ENCODE results near the gene NPAS3.

NPAS3 gene

DNA sequence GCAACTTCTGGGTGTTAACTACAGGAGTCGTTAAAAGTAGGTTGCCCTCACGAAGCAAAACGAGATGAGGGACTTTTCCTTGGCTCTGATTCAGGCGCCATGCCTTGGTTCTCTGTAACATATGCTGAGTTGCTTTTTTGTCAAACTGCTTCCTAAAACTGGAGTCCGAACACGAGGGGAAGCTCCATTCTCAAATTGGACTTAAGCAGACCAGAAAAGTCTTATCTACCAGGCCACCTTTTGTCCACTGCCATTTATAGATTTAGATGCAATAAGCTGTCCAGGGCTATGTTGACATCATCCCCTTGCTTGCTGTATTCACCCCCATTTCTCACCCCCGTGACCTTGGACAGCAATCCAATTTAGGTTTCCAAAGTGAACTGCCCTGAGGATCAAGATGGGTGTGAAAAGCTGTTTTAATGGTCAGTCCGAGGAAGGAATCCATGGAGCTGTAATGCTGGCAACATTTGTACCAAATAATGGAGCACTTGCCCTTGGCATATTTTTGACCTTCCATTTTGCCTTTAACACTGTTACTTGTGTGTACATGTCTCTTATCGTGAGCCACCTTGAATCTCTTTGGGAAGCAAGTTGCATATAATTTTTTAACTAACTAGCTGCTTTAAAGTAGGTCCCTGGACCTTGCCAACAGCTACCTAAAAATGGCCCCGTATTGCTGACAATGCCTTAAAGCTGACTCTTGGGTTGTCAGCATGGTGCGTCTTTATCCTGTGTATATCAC is 714.1 kb downstream of the NPAS3 start:
- in situ Hi-C loops (cut with HindIII; ENCODE audit: low sequenced_read_pairs) = no loop called here

DNA sequence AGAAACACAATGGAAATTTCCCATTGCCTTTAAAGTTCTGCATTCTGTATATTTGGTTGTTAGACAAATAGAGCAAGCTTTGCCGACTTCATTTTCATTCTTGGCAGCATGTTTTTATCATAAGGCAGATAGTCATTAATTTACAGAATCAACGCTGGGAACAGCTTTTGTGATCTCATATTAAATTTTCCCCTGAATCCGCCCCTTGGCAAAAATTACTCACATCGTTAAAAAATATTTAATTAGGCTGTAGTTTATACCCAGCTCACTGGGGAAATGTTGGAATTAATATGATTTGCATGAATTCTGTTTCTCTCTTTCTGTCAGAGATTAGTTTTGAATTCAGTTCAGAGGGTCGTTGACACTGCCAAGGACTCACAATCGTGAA is 714.6 kb downstream of the NPAS3 start:
- in situ Hi-C loops (cut with HindIII; ENCODE audit: low sequenced_read_pairs) = no loop called here

DNA sequence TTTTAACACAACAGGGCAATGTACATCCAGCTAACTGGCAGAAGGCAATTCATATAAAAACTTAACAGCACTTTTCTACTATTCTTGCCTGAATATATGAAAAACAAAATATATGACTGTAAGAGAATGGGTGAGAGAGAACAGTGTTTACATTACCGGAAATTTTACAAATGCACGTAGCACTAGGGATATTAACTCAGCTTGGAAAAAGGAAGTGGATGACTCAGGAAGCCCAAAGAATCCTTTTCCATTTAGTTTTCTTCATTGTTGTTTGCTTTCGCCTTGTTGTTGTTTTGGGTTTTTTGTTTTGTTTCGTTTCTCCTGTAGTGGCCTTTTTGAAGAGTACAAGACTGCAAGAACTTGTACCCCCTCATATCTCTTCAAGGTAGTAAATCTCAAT is 716.7 kb downstream of the NPAS3 start:
- in situ Hi-C loops (cut with HindIII; ENCODE audit: low sequenced_read_pairs) = no loop called here

DNA sequence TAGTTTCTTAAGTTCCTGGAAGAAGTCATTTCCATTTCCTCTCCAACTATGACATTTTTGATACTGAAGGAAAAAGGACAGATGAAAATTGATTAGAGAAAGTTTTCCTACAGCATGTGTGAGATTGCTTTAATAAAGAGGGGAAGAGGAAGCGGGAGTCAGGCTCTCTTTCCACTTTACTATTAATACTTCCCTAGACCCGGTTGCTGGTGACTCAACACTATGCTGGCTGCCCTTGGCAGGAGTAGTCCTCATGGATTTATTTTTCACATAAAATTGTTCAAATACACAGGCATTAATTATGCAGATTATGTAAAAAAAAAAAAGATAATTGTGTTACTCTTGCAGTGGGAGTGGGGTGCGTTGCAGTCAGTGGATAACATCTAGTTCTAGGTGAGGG is 718.8 kb downstream of the NPAS3 start:
- in situ Hi-C loops (cut with HindIII; ENCODE audit: low sequenced_read_pairs) = no loop called here

DNA sequence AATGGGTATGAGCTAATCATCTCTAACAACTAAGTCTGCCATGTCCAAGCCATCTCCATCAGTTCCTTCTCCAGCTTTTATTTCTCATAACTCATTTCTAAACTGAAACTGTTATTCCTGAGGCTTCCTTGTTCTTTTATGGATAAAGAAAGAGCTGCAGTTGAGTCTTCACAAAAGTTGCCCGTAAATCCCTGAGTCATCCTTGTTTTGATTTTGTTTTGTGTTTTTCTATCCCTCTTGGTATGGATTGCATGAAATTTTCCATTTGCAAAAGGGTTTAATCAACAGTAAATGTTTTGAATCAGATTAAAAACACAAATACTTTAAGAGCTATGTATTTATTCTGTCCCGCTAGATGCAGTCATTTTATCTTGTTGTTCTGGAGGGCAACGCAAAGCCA is 721.6 kb downstream of the NPAS3 start:
- in situ Hi-C loops (cut with HindIII; ENCODE audit: low sequenced_read_pairs) = no loop called here

DNA sequence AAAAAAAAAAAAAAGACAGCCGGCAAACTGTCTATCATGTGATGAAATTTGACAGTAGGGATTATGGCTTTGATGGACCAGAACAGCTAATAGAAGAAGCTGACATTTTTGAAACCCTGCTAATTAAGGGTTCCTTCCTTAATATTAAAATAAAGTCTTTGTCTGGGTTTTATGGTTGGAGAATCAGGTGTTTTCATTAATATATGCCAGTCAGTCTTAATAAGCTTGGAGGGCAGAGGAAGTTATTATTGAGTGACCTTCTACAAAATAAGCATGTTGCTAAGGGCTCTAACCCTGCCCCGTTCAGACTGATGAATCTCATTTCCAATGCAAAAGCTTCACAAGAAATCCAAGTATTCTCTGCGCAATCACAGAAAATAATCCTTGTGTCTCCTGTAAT is 722.4 kb downstream of the NPAS3 start:
- in situ Hi-C loops (cut with HindIII; ENCODE audit: low sequenced_read_pairs) = no loop called here

DNA sequence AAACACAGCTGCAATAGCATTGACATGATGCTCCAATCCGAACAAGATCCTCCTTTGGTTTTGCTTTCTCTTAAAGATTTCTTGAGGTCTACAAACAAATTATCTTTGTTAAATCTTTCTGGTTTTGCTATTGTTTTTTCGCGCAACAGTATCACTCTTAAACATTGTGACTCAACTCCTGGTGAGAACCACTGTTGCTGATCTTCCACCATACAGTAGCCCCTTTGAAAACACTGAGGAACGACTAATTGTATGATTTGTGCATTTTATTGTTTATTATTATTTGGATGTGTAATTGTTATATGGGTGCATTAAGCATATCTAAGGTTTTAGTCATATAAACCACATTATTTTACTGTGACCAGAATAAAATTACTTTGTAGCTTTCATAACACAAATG is 729.4 kb downstream of the NPAS3 start:
- in situ Hi-C loops (cut with HindIII; ENCODE audit: low sequenced_read_pairs) = no loop called here

DNA sequence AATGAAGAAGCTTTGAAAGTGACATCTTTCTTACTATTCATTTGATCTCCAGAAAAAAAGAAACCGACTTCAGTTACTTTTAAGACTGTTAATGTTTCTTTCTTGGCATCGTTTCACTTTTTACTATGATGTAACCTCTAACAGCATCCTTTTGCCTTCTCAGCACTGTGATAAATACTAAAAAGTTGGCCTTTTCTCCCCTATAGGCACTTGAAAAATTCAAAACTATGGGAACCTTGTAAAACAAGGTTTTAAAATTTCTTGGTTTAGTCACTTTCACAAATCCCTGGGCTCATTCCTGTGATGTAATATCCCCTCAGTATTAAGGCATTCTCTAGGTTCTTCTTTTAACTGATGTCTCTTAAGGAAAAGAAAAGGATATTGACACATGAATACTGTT is 730.4 kb downstream of the NPAS3 start:
- in situ Hi-C loops (cut with HindIII; ENCODE audit: low sequenced_read_pairs) = no loop called here

DNA sequence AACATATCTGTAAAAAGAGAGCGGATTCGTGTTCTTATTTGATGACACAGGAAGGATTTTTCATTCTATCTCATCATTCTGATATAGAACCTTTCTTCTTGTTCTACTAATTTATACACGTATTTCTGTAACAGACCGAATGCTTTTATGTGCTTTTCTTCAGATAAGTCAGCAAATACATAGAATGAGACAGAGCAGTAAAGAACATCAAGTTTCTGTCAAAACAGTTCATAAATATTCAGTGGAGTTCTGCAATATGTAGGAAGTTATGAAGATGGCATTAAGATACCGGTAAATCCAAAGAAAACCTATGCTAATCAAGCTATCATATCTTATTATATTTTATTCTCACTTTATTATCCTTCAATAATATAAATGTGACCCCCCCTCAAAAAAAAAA is 731.6 kb downstream of the NPAS3 start:
- in situ Hi-C loops (cut with HindIII; ENCODE audit: low sequenced_read_pairs) = no loop called here

DNA sequence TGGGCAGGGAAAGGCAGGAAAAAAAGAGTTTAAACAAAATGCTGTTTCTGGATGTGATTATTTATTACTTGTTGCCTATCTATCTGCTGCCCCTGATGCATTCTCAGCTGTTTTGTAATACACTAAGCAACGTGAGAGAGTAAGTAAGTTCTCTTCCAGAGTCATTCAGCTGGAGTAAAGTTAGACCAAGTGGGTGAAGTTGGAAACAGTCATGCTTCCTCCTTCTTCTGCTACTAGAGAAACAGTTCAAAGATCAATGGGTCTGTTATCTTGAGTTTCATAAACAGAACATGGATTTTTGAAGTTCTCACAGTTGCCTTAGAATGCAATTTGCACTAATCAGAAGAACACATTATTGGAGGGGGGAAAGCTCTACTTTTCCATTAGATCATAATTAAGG is 732.9 kb downstream of the NPAS3 start:
- in situ Hi-C loops (cut with HindIII; ENCODE audit: low sequenced_read_pairs) = no loop called here

DNA sequence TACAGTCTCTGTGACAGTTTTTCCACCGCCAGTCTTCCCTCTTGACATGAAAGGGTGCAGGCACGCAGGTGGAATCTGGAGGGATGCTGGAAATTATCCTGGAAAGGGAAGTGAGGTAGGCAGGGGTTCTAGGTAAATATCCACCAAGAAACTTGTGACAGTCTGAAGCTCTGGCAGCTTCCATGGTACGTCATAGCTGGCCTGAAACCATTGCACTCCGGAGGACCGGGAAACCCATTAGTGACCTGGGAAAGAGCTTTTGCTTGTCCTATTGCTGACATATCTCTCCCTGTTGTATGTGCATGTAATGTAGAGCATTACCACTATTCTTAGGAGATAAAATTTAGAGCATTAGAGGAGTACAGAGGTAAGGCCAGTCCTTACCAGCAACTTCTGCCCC is 736.2 kb downstream of the NPAS3 start:
- in situ Hi-C loops (cut with HindIII; ENCODE audit: low sequenced_read_pairs) = no loop called here

DNA sequence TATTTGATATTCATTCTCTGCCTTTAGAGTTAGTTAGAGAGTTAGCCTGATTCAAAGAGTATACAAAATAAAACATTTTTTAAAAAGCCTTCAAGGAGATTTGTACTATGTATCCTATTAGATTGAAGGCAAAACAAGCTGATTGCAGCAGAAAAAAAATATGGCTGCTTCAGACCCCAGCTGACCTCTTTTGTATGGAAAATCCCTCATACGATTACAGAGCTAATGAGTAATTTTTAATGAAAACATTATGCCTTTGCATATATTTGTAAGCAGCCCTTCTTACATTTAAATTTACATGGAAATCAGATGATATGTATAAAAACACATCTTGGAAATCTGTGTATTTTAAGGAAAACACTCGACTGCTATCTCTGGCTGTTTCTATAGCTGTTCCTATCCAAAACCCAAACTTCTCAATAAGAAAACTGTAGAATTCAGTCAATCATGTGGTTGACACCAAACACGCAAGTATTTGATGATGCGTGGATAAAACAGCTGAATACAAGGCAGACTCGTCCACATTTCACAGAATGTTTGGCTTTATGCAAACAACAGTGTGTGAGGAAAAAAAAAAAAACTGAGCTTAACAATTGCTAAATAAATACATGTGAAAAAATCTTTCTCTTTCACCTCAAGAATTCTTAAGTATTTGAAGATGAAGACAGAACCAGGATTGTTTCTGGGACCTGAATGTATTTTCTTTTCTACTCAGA is 736.9 kb downstream of the NPAS3 start:
- in situ Hi-C loops (cut with HindIII; ENCODE audit: low sequenced_read_pairs) = no loop called here

DNA sequence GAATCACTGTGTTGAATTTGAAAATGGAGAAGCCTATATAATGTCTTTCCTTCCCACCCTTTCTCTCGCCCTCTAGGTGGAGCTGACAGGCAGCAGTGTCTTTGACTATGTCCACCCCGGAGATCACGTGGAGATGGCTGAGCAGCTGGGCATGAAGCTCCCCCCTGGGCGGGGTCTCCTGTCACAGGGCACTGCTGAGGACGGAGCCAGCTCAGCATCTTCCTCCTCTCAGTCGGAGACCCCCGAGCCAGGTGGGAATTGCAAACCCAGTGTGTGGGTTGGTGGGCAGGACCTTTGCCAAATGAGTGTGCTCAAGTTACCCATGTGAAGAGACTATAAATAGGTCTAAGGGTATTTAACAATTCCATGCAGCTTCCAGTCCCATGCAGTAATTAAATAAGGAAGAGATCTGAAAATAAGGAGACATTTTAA is 737.5 kb downstream of the NPAS3 start:
- in situ Hi-C loops (cut with HindIII; ENCODE audit: low sequenced_read_pairs) = no loop called here

DNA sequence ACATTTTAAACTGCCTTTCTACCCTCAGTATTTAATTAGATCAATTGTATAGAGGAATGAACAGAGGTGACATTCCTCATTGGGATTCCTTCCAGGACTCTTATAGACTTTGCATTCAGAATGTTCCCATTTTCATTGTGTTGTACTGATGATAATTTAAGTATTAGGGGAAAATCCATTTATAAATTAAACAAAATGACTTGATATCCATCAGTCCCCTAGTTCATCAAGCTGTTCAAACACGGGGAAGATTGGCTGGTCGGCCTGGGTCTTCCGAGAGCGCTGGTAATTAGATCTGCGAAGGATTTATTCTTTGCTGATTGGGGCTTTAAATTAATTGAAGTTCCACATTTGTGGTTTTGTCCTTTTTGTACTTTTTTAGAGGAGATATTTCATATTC is 738.2 kb downstream of the NPAS3 start:
- in situ Hi-C loops (cut with HindIII; ENCODE audit: low sequenced_read_pairs) = no loop called here

DNA sequence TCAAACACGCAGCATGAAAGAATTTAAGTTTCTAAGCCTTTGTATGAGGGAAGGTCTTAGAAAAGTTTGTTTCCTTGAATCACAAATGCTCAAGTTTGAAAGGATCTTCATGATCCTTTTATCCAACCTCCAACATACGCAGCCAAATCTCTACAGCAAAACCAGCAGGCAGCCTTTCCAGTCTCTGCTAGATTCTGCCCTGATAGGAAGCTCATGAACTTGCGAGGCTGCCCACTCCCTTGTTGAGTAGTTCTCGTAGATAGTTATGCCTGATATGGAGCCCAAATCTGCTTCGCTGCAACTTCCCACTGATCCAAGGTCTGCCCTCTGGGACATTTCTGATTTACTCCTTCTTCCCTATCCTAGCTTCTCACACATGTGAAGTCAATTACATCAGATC is 739.3 kb downstream of the NPAS3 start:
- in situ Hi-C loops (cut with HindIII; ENCODE audit: low sequenced_read_pairs) = no loop called here

DNA sequence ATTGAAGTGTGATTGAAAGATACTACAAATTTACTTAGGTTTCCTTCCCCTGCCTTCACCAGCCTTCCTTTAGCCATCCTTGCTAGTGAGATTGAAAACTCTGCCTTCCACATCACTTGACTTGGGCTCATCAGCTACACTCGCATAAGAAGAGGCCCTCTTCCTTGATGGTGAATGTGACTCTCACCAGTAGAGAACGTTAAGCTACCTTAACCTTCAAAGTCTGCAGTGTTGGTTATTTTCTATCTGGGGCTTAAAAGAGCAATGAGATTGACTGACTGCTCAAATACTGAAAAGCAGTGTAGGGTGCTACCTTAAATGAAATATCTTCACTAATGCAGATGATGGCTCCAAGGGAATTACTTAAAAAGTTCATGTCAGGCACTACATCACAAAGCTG is 740.3 kb downstream of the NPAS3 start:
- in situ Hi-C loops (cut with HindIII; ENCODE audit: low sequenced_read_pairs) = no loop called here

DNA sequence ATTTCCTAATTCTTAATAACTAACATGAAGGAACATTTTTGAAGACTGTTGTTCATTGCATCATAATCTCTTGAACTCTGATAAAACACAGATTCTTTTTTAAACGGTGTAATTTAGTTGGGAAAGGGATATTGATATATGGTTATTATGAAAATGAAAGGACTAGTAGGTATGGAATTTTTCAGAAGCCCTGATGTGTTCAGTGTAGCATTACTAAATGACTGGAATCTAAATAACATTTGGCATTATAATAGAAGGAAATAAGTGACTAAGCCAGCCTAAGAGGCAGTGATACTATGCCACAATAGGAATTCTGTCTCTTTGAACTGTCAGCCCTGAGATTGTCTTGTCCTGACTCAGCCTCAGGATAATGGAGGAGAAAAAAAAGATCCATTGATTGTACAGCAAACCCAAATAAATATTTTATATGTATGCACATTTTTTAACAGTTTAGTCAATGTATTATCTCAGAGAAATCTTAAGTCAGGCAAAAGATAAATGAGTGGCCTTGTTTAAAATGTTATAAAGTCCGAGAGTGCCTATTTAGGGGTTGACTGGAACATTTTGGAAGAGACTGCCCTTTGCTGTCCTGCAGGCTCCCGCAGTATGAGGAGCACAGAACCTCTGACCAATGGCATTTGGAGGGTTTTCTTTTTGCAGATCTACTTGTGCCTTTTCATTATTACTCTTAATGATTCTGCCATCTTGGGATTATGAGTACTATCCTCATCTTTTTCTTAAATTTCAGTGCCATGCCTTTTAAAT is 741.0 kb downstream of the NPAS3 start:
- in situ Hi-C loops (cut with HindIII; ENCODE audit: low sequenced_read_pairs) = no loop called here

DNA sequence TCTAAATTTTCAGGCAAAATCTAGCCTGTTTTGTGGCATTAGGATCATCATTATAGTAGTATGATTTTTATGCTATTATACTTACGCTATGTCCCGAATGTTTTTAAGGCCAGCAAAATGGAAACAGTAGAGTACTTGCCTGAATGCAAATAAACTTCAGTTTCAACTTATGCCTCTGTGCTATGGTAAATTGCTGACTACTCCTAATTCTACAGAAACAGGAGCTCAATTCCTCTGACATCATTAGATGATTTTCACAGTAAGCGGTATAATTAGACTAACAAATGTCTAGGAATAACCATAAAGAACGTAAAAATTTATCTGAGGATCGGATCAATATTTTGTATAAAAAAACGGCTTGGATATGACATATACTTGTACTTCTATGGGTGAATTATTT is 742.2 kb downstream of the NPAS3 start:
- in situ Hi-C loops (cut with HindIII; ENCODE audit: low sequenced_read_pairs) = no loop called here

DNA sequence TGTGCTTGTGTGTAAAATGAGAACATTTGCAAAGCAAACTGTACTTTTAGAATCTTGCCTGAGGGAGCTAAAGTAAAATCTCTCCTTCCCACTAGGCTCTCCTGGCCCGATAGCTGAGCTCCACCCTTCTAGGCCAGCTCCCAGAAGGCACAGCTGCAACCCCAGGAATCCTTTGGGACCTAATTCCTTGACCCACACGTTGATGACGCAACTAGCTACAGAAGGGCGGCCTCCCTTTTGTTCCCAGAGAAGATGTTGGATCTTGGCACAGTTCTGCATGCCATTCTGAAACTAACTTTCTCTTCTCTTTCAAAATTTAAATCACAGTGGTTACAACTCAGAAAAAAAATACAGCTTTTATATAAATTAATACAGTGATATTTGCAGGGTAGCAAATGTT is 744.1 kb downstream of the NPAS3 start:
- in situ Hi-C loops (cut with HindIII; ENCODE audit: low sequenced_read_pairs) = no loop called here

DNA sequence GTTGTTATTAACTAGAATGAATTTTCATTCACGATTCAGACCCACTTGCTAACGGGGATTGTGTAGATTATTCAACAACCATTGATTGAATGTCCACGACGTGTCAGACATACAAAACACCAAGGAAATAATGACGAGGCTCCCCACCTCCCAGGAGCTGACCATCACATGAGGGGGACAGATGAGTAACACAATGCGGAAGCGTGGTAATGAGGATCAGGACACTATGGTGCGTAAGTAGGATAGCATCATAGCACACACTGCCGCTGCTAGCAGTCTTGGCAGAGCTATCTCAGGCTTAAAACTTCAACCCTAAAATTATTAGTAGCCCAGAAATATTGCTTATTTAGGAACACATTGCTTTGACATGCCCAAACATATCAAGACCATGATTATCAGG is 746.3 kb downstream of the NPAS3 start:
- in situ Hi-C loops (cut with HindIII; ENCODE audit: low sequenced_read_pairs) = no loop called here

DNA sequence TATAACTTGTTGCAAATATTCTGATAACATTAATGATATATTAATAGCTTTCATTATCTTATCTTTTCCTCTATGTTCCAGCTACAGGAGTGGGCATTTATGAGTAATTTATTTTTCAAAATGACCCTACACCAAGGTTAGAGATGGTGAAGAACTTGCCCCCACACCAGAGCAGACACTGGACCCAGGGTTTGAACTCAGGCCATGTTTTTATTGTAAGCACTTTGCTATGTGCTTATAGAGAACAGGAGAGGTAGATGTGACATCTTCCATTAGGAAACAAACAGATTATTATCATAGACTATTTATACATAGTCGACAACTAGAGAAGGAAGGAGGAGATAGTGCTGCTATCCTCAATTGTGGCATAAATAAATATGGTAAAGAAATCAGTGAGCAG is 747.0 kb downstream of the NPAS3 start:
- in situ Hi-C loops (cut with HindIII; ENCODE audit: low sequenced_read_pairs) = no loop called here

DNA sequence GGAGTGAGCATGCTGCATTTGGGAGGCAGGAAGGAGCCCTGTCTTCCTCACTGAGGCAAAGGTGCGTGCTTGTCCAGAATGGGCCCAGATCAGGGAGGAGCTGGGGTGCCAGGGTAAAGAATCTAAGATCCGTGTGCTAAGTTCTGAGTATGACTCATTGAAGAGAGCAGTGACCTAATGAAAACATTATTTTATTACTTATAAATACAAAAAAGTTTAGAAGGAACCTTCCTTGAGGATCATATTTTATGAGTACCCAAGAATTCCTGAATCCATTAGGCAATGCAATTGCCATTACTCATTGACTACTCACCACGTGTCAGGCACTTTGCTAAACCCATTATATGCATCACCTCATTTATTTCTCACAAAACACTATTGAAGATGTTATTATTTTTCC is 747.5 kb downstream of the NPAS3 start:
- in situ Hi-C loops (cut with HindIII; ENCODE audit: low sequenced_read_pairs) = no loop called here
